SK-N-MC (cell line): ENCODE data around the gene KIF1A.

Experiments used
- DNase-seq: peaks from one replicate; pipeline ENCODE4 v3.0.0-alpha.2; 2011; ENCODE audit warnings: low read depth, low spot score
- H3K27ac ChIP-seq: fragments of 200-600 bp; sonication (generic); 2 replicates; pipeline ENCODE4 v1.5.1; 2016; ENCODE audit warnings: mixed run types
- H3K36me3 ChIP-seq: fragments of 200-600 bp; sonication (generic); 2 replicates; pipeline ENCODE4 v1.6.1; 2017; ENCODE audit warnings: antibody characterized with exemption, low read length, mixed read lengths; ENCODE audit not compliant: insufficient read depth
- H3K4me3 ChIP-seq: fragments of 200-600 bp; sonication (generic); 2 replicates; pipeline ENCODE4 v1.5.1; 2016
- H3K9ac ChIP-seq: fragments of 200-600 bp; sonication (generic); 2 replicates; pipeline ENCODE4 v1.8.0; 2017; ENCODE audit warnings: mixed run types, mixed read lengths; ENCODE audit not compliant: insufficient read length
- H3K9me3 ChIP-seq: fragments of 200-600 bp; sonication (generic); 2 replicates; pipeline ENCODE4 v1.6.1; 2017; ENCODE audit warnings: low read depth, mild to moderate bottlenecking, antibody characterized with exemption, low read length, moderate library complexity, mixed read lengths
- EZH2 ChIP-seq: fragments of 200-600 bp; sonication (generic); IDR thresholded peaks from one replicate; pipeline ENCODE4 v1.6.1; 2017; ENCODE audit warnings: antibody characterized with exemption
- FOXP2 ChIP-seq: optimal IDR thresholded peaks from 2 replicates; pipeline ENCODE3; 2011; ENCODE audit warnings: mild to moderate bottlenecking, moderate library complexity; ENCODE audit not compliant: insufficient read depth; ENCODE audit errors: extremely low read length, control extremely low read depth
- POLR2AphosphoS5 ChIP-seq: IDR thresholded peaks from 2 replicates; pipeline ENCODE4 v1.6.1; 2012; ENCODE audit warnings: mild to moderate bottlenecking, low read depth, low read length, borderline replicate concordance

KIF1A gene

GRCh38 chr2:240730501-240731177 lies 89.4 kb downstream of the KIF1A start:
- no peak overlapping the region for H3K4me3 ChIP-seq
- no peak overlapping the region for H3K9ac ChIP-seq
- no peaks in the 10 kb centered on the region for H3K36me3 ChIP-seq
- H3K27ac ChIP-seq, result no peak overlapping the region
- no peak for DNase-seq
- no peak for TF ChIP-seq POLR2AphosphoS5
- TF ChIP-seq EZH2, result no peak
- H3K9me3 ChIP-seq, result no peaks in the 10 kb centered on the region

GRCh38 chr2:240728827-240729226 lies 91.2 kb downstream of the KIF1A start:
- Histone ChIP-seq H3K4me3 (no peak overlapping the region), H3K27ac (no peak overlapping the region), H3K9me3 (no peaks in the 10 kb centered on the region), H3K36me3 (no peaks in the 10 kb centered on the region), H3K9ac (no peak overlapping the region)
- DNase-seq, result no peak
- TF ChIP-seq FOXP2 (no peak), POLR2AphosphoS5 (no peak), EZH2 (no peak)

- no peak for DNase-seq
- TF ChIP-seq POLR2AphosphoS5 (no peak), FOXP2 (no peak), EZH2 (no peak)
- no peaks in the 10 kb centered on the region for H3K36me3 ChIP-seq
- no peak overlapping the region for H3K27ac ChIP-seq
- no peak overlapping the region for H3K9ac ChIP-seq
- no peak overlapping the region for H3K4me3 ChIP-seq
- no peaks in the 10 kb centered on the region for H3K9me3 ChIP-seq
These were observed 91.7 kb downstream of the KIF1A start for GRCh38 chr2:240728361-240728760.

GRCh38 chr2:240727913-240728312 lies 92.1 kb downstream of the KIF1A start:
- Histone ChIP-seq H3K4me3 (no peak overlapping the region), H3K36me3 (no peaks in the 10 kb centered on the region), H3K9me3 (no peaks in the 10 kb centered on the region), H3K9ac (no peak overlapping the region), H3K27ac (no peak overlapping the region)
- no peak for DNase-seq
- TF ChIP-seq POLR2AphosphoS5 (no peak), FOXP2 (no peak), EZH2 (no peak)

- no peak for DNase-seq
- H3K9me3 ChIP-seq, result no peaks in the 10 kb centered on the region
- H3K9ac ChIP-seq, result no peak overlapping the region
- H3K36me3 ChIP-seq, result no peaks in the 10 kb centered on the region
- no peak overlapping the region for H3K4me3 ChIP-seq
- no peak overlapping the region for H3K27ac ChIP-seq
- no peak for TF ChIP-seq POLR2AphosphoS5
These were observed 92.6 kb downstream of the KIF1A start for GRCh38 chr2:240727439-240727838.

- TF ChIP-seq EZH2, result no peak
- TF ChIP-seq POLR2AphosphoS5, result no peak
- no peak for TF ChIP-seq FOXP2
- H3K9me3 ChIP-seq, result no peaks in the 10 kb centered on the region
- no peak overlapping the region for H3K4me3 ChIP-seq
- H3K9ac ChIP-seq, result no peak overlapping the region
- DNase-seq, result no peak
- no peaks in the 10 kb centered on the region for H3K36me3 ChIP-seq
- no peak overlapping the region for H3K27ac ChIP-seq
These were observed 93.1 kb downstream of the KIF1A start for GRCh38 chr2:240726876-240727275.

- no peaks in the 10 kb centered on the region for H3K9me3 ChIP-seq
- H3K27ac ChIP-seq, result no peak overlapping the region
- H3K36me3 ChIP-seq, result no peaks in the 10 kb centered on the region
- no peak for DNase-seq
- TF ChIP-seq FOXP2 (no peak), POLR2AphosphoS5 (no peak), EZH2 (no peak)
- H3K4me3 ChIP-seq, result no peak overlapping the region
- no peak overlapping the region for H3K9ac ChIP-seq
These were observed 94.3 kb downstream of the KIF1A start for GRCh38 chr2:240725671-240726070.

- Histone ChIP-seq H3K4me3 (no peak overlapping the region), H3K9me3 (no peaks in the 10 kb centered on the region), H3K27ac (no peak overlapping the region), H3K36me3 (no peaks in the 10 kb centered on the region), H3K9ac (no peak overlapping the region)
- TF ChIP-seq EZH2, result no peak
- no peak for TF ChIP-seq POLR2AphosphoS5
- TF ChIP-seq FOXP2, result no peak
- no peak for DNase-seq
These were observed 94.8 kb downstream of the KIF1A start for GRCh38 chr2:240725266-240725665.

GRCh38 chr2:240724431-240724830 lies 95.6 kb downstream of the KIF1A start:
- no peak overlapping the region for H3K27ac ChIP-seq
- H3K9ac ChIP-seq, result no peak overlapping the region
- H3K4me3 ChIP-seq, result no peak overlapping the region
- H3K36me3 ChIP-seq, result no peaks in the 10 kb centered on the region
- TF ChIP-seq POLR2AphosphoS5, result no peak
- no peak for TF ChIP-seq EZH2
- no peak for TF ChIP-seq FOXP2
- DNase-seq, result no peak
- no peaks in the 10 kb centered on the region for H3K9me3 ChIP-seq
